CD14-positive monocyte (primary cell): ENCODE data around the gene TNIK. TPM values are rescaled to one million over a fixed set of nuclear protein-coding genes. Genes with fewer than 3 reads are reported as not detected.
"Not testable (repeated sequence)": the region's sequence is repeated elsewhere in the genome, so short reads cannot be mapped to it uniquely, and the experiment has no call there.

Experiments
- DNase-seq, 3 donors: peaks; one replicate each; pipeline ENCODE4 v3.0.0-alpha.2; 2011 to 2022
- H2AFZ ChIP-seq: 2 replicates; pipeline ENCODE4 v1.6.0; 2012; ENCODE audit warnings: mild to moderate bottlenecking, low read depth, low read length, inconsistent platforms; ENCODE audit not compliant: insufficient read depth, poor library complexity, severe bottlenecking
- H3K27ac ChIP-seq, 2 donors: 1 replicate in 1 of 2; 2 replicates in 1 of 2; pipeline ENCODE4 v1.5.1; 2012 to 2013; ENCODE audit warnings: low read length in 2 of 2, control low read depth in 1 of 2, inconsistent platforms in 1 of 2, low read depth in 1 of 2, mild to moderate bottlenecking in 1 of 2
- H3K27me3 ChIP-seq, 2 donors: one replicate each; pipeline versions ENCODE4 v1.6.0 to v1.6.1; 2011 to 2013; ENCODE audit warnings: low read length in 2 of 2; ENCODE audit not compliant: control insufficient read depth in 2 of 2, insufficient read depth in 2 of 2
- H3K36me3 ChIP-seq, 2 donors: replicated peaks in 1 of 2; 1 replicate in 1 of 2; 2 replicates in 1 of 2; pipeline versions ENCODE4 v1.5.1 to v1.6.1; 2012 to 2013; ENCODE audit warnings: low read length in 2 of 2, control low read depth in 1 of 2, inconsistent platforms in 1 of 2, mild to moderate bottlenecking in 1 of 2; ENCODE audit not compliant: insufficient read depth in 2 of 2, control insufficient read depth in 1 of 2
- H3K4me1 ChIP-seq, 2 donors: 1 replicate in 1 of 2; 2 replicates in 1 of 2; pipeline versions ENCODE4 v1.5.1 to v1.6.1; 2012 to 2013; ENCODE audit warnings: low read length in 2 of 2, control low read depth in 1 of 2, inconsistent platforms in 1 of 2, mild to moderate bottlenecking in 1 of 2, moderate library complexity in 1 of 2; ENCODE audit not compliant: insufficient read depth in 2 of 2, control insufficient read depth in 1 of 2
- H3K4me2 ChIP-seq: replicated peaks from 2 replicates; pipeline ENCODE3; 2012; ENCODE audit warnings: low read length, moderate library complexity, mild to moderate bottlenecking; ENCODE audit not compliant: poor library complexity, severe bottlenecking; ENCODE audit errors: extremely low read depth
- H3K4me3 ChIP-seq, 3 experiments: fragments of 200-600 bp in 1 of 3; sonication (generic) in 1 of 3; replicated peaks in 1 of 3; 1 replicate in 2 of 3; 2 replicates in 1 of 3; pipeline ENCODE4 v1.5.1; 2011 to 2013; ENCODE audit warnings: low read length in 3 of 3, mild to moderate bottlenecking in 3 of 3, control low read depth in 2 of 3, low read depth in 2 of 3, inconsistent platforms in 1 of 3, moderate library complexity in 1 of 3
- H3K79me2 ChIP-seq: 2 replicates; pipeline ENCODE4 v1.6.0; 2012; ENCODE audit warnings: mild to moderate bottlenecking, control low read depth, inconsistent platforms, low read length, moderate library complexity; ENCODE audit not compliant: insufficient read depth
- H3K9ac ChIP-seq: 2 replicates; pipeline ENCODE4 v1.6.0; 2017; ENCODE audit warnings: low read length, mild to moderate bottlenecking; ENCODE audit not compliant: insufficient read depth, poor library complexity, severe bottlenecking
- H3K9me3 ChIP-seq, 2 donors: replicated peaks in 1 of 2; 1 replicate in 1 of 2; 2 replicates in 1 of 2; pipeline versions ENCODE4 v1.5.1 to v1.6.1; 2012 to 2013; ENCODE audit warnings: low read length in 2 of 2, control low read depth in 1 of 2; ENCODE audit not compliant: control insufficient read depth in 1 of 2, insufficient read depth in 1 of 2
- H4K20me1 ChIP-seq: 2 replicates; pipeline ENCODE4 v1.6.0; 2012; ENCODE audit warnings: mild to moderate bottlenecking, low read length, control low read depth, moderate library complexity; ENCODE audit not compliant: insufficient read depth
- H3K27ac Mint-ChIP-seq, 7 donors: one replicate each; pipeline ENCODE4 v1.8.0; 2020; ENCODE audit warnings: mild to moderate bottlenecking in 7 of 7, mixed read lengths in 7 of 7, moderate library complexity in 6 of 7, inconsistent platforms in 2 of 7
- H3K27me3 Mint-ChIP-seq, 3 donors: one replicate each; pipeline ENCODE4 v1.8.0; 2021 to 2022; ENCODE audit warnings: low read depth in 3 of 3, mild to moderate bottlenecking in 3 of 3, mixed read lengths in 3 of 3, moderate library complexity in 3 of 3, inconsistent platforms in 1 of 3
- H3K36me3 Mint-ChIP-seq, 2 donors: one replicate each; pipeline ENCODE4 v1.8.0; 2020; ENCODE audit warnings: mixed read lengths in 2 of 2, inconsistent platforms in 1 of 2, mild to moderate bottlenecking in 1 of 2
- H3K4me1 Mint-ChIP-seq: one replicate; pipeline ENCODE4 v1.8.0; 2020; ENCODE audit warnings: mild to moderate bottlenecking, mixed read lengths
- H3K4me3 Mint-ChIP-seq, 2 donors: one replicate each; pipeline ENCODE4 v1.8.0; 2020; ENCODE audit warnings: mild to moderate bottlenecking in 2 of 2, mixed read lengths in 2 of 2, moderate library complexity in 1 of 2
- H3K9me3 Mint-ChIP-seq, 7 donors: one replicate each; pipeline ENCODE4 v1.8.0; 2020 to 2022; ENCODE audit warnings: mixed read lengths in 7 of 7, mild to moderate bottlenecking in 6 of 7, moderate library complexity in 6 of 7, inconsistent platforms in 2 of 7
- CTCF ChIP-seq: fragments of 200-600 bp; IDR thresholded peaks from one replicate; pipeline ENCODE4 v1.8.0; 2022; ENCODE audit warnings: antibody characterized with exemption, mild to moderate bottlenecking
- WGBS: methylation state at CpG from one replicate; pipeline ENCODE4 v1.1.5; 2013; ENCODE audit warnings: missing lambda C conversion rate; ENCODE audit not compliant: insufficient coverage; 5-methylcytosine and 5-hydroxymethylcytosine counted together
- intact Hi-C, 2 donors: fragments of 100-400 bp; cut with micrococcal nuclease; formaldehyde crosslinking; loops; one replicate each; pipeline versions ENCODE4 v1.15.0 to v1.15.1; 2023
- polyA plus RNA-seq, 3 donors: library from polyadenylated mRNA; depleted of rRNA in 1 of 3; unstranded in 2 of 3; stranded (reverse) in 1 of 3; fragments of 300-500 nt in 2 of 3; fragments of >200 nt in 1 of 3; fragmentation: Illumina TruSeq in 2 of 3; gene quantifications; 1 replicate in 2 of 3; 2 replicates in 1 of 3; pipeline ENCODE4 v1.2.3, GENCODE V29; 2012 to 2021

TNIK gene
- polyA plus RNA-seq, 3 donors = 0.36 to 1.8 (median 0.75) TPM

- DNase-seq = no peak
- Mint-ChIP-seq H3K36me3 (no peaks in the 10 kb centered on the region), H3K9me3 (no peaks in the 10 kb centered on the region), H3K4me1 (no peaks in the 10 kb centered on the region), H3K27me3 (peaks cover 0 to 3% (median 0%) of the 10 kb centered on the region in 3 donors), H3K4me3 (no peak overlapping the region), H3K27ac (no peak overlapping the region)
- Histone ChIP-seq H3K27ac (no peak overlapping the region), H3K4me3 (no peak overlapping the region), H3K9me3 (no peaks in the 10 kb centered on the region), H3K27me3 (no peaks in the 10 kb centered on the region), H3K4me1 (peaks cover 0 to under 1% of the 10 kb centered on the region in 2 donors), H2AFZ (no peak overlapping the region), H4K20me1 (no peaks in the 10 kb centered on the region), H3K36me3 (no peaks in the 10 kb centered on the region), H3K9ac (no peak overlapping the region), H3K4me2 (no peak overlapping the region), H3K79me2 (no peaks in the 10 kb centered on the region)
- no peak for TF ChIP-seq CTCF
- intact Hi-C loops = no loop called here
- no CpG with 5 or more reads among the region's 1 CpG for WGBS
These were observed 91.0 kb downstream of the TNIK start for GRCh38 chr3:171369156-171369555.

GRCh38 chr3:171366738-171367137, 93.5 kb downstream of the TNIK start:
- H3K27me3 Mint-ChIP-seq, intact Hi-C loops, H3K27ac Mint-ChIP-seq, H3K9me3 ChIP-seq, H3K4me1 Mint-ChIP-seq, H4K20me1 ChIP-seq, H3K4me2 ChIP-seq, H3K9me3 Mint-ChIP-seq, H3K27ac ChIP-seq, H3K36me3 Mint-ChIP-seq, H2AFZ ChIP-seq, H3K27me3 ChIP-seq, H3K4me3 ChIP-seq, H3K4me3 Mint-ChIP-seq, H3K9ac ChIP-seq, H3K79me2 ChIP-seq, H3K4me1 ChIP-seq, H3K36me3 ChIP-seq, DNase-seq: not testable (repeated sequence)
- WGBS = 97% methylated on average over 3 of the region's 5 CpGs
